SK-N-SH treated with all-trans-retinoic acid at 6 μM for 48 hours (cell line): ENCODE measurements around the gene MGMT.

Experiments used
- ATAC-seq: fragments of 200-7000 bp; cut with Tn5 transposase; 3 replicates; pipeline ENCODE4 v1.9.1; 2020; ENCODE audit warnings: mild to moderate bottlenecking, moderate library complexity
- ARNTL ChIP-seq: fragments of 450-650 bp; formaldehyde crosslinking; IDR thresholded peaks from 2 replicates; pipeline ENCODE4 v1.5.0; 2020; ENCODE audit warnings: low read depth, mild to moderate bottlenecking, moderate library complexity, borderline replicate concordance
- BACH2 ChIP-seq: fragments of 250-450 bp; sonication (Bioruptor Pico); IDR thresholded peaks from 2 replicates; pipeline ENCODE4 v1.9.0; 2021; ENCODE audit warnings: mild to moderate bottlenecking, borderline replicate concordance
- CSDC2 ChIP-seq: fragments of 250-450 bp; sonication (Bioruptor Pico); IDR thresholded peaks from 2 replicates; pipeline ENCODE4 v1.5.0; 2020; ENCODE audit warnings: mild to moderate bottlenecking, moderate library complexity
- ESRRG ChIP-seq: fragments of 250-450 bp; sonication (Bioruptor Pico); IDR thresholded peaks from 2 replicates; pipeline ENCODE4 v1.6.1; 2021; ENCODE audit warnings: mild to moderate bottlenecking
- GLIS3 ChIP-seq: fragments of 250-450 bp; sonication (Bioruptor Pico); IDR thresholded peaks from 2 replicates; pipeline ENCODE4 v1.5.0; 2020; ENCODE audit warnings: mild to moderate bottlenecking, moderate library complexity
- ISL1 ChIP-seq: fragments of 250-450 bp; sonication (Bioruptor Pico); IDR thresholded peaks from 2 replicates; pipeline ENCODE4 v2.1.2; 2022; ENCODE audit warnings: mild to moderate bottlenecking, moderate library complexity
- OSR1 ChIP-seq: fragments of 250-450 bp; sonication (Bioruptor Pico); IDR thresholded peaks from 2 replicates; pipeline ENCODE4 v1.8.0; 2022; ENCODE audit warnings: moderate library complexity, mild to moderate bottlenecking, inconsistent platforms
- PPARA ChIP-seq: fragments of 250-450 bp; sonication (Bioruptor Pico); IDR thresholded peaks from 2 replicates; pipeline ENCODE4 v1.5.0; 2020; ENCODE audit warnings: mild to moderate bottlenecking, borderline replicate concordance
- RARB ChIP-seq: fragments of 250-450 bp; sonication (Bioruptor Pico); IDR thresholded peaks from 2 replicates; pipeline ENCODE4 v1.8.0; 2021; ENCODE audit warnings: mild to moderate bottlenecking, moderate library complexity
- SNAI2 ChIP-seq: fragments of 250-450 bp; sonication (Bioruptor Pico); IDR thresholded peaks from 2 replicates; pipeline ENCODE4 v1.5.0; 2020; ENCODE audit warnings: mild to moderate bottlenecking, moderate library complexity
- TCF4 ChIP-seq: fragments of 250-450 bp; sonication (Bioruptor Pico); IDR thresholded peaks from 2 replicates; pipeline ENCODE4 v1.8.0; 2021; ENCODE audit warnings: mild to moderate bottlenecking, moderate library complexity, borderline replicate concordance
- TOX ChIP-seq: fragments of 250-450 bp; sonication (Bioruptor Pico); IDR thresholded peaks from 2 replicates; pipeline ENCODE4 v1.8.0; 2021; ENCODE audit warnings: mild to moderate bottlenecking, moderate library complexity, borderline replicate concordance
- ZC3H10 ChIP-seq: fragments of 250-450 bp; sonication (Bioruptor Pico); IDR thresholded peaks from 2 replicates; pipeline ENCODE4 v1.5.1; 2021; ENCODE audit warnings: mild to moderate bottlenecking, moderate library complexity
- ZFP30 ChIP-seq: fragments of 450-650 bp; formaldehyde crosslinking; IDR thresholded peaks from 2 replicates; pipeline ENCODE4 v1.5.0; 2022; ENCODE audit warnings: mild to moderate bottlenecking, moderate library complexity
- ZNF70 ChIP-seq: fragments of 450-650 bp; formaldehyde crosslinking; IDR thresholded peaks from 2 replicates; pipeline ENCODE4 v1.5.0; 2020; ENCODE audit warnings: mild to moderate bottlenecking, moderate library complexity
- ZNF8 ChIP-seq: fragments of 450-650 bp; formaldehyde crosslinking; IDR thresholded peaks from 2 replicates; pipeline ENCODE4 v1.5.0; 2020; ENCODE audit warnings: mild to moderate bottlenecking, moderate library complexity
- TF ChIP-seq, protein P1 (sequence below): fragments of 250-450 bp; sonication (Bioruptor Pico); IDR thresholded peaks from 2 replicates; pipeline ENCODE4 v1.5.1; 2021; ENCODE audit warnings: mild to moderate bottlenecking, moderate library complexity
- TF ChIP-seq, protein P2 (sequence below): fragments of 250-450 bp; sonication (Bioruptor Pico); IDR thresholded peaks from 2 replicates; pipeline ENCODE4 v1.5.1; 2020; ENCODE audit warnings: low read depth, mild to moderate bottlenecking, moderate library complexity
- TF ChIP-seq, protein P3 (sequence below): fragments of 250-450 bp; sonication (Bioruptor Pico); IDR thresholded peaks from 2 replicates; pipeline ENCODE4 v1.5.0; 2020; ENCODE audit warnings: mild to moderate bottlenecking, moderate library complexity
- TF ChIP-seq, protein P4 (sequence below): fragments of 250-450 bp; sonication (Bioruptor Pico); IDR thresholded peaks from 2 replicates; pipeline ENCODE4 v1.8.0; 2021; ENCODE audit warnings: low read depth, mild to moderate bottlenecking, moderate library complexity, borderline replicate concordance
- TF ChIP-seq, protein P5 (sequence below): fragments of 250-450 bp; sonication (Bioruptor Pico); IDR thresholded peaks from 2 replicates; pipeline ENCODE4 v1.8.0; 2020; ENCODE audit warnings: mild to moderate bottlenecking, moderate library complexity, borderline replicate concordance

The MGMT gene

DNA sequence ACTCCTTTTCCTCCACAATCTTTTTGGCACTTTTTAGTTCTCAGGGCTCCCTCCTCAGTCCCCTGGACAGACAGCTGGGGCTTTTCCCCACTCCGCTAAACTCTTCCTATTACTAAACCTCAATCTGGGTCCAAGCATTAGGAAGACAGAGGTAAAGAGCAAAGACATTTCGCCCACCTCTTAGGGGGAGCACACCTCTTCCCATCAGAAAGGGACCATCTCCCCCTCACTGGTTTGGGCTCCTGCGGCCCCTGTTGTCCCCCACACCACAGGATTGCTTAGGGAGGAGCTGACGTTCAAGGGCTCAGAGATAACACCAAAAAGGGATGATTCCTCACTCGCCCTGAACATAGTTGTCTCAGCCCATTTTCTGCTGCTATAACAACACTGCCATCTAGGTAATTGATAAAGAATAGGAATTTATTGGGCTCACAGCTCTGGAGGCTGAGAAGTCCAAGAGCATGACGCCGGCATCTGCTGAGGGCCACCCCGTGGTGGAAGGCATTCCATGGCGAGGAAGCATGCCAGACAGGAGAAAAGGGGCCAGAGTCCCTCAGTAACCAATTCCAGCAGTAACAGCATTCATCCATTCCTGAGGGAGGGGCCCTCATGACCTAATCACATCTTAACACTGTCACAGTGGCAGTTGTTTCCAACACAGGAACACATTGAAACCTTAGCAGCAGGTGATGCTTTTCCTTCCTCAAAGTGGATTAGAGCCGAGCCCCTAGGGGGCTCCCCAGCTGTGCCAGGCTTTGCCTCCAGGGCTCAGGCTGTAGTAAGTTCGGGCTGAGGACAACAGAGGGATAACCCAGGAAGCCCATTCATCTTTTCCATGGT, 287.4 kb downstream of the MGMT start:
- TF ChIP-seq OSR1: no peak
- TF ChIP-seq, protein P1, sequence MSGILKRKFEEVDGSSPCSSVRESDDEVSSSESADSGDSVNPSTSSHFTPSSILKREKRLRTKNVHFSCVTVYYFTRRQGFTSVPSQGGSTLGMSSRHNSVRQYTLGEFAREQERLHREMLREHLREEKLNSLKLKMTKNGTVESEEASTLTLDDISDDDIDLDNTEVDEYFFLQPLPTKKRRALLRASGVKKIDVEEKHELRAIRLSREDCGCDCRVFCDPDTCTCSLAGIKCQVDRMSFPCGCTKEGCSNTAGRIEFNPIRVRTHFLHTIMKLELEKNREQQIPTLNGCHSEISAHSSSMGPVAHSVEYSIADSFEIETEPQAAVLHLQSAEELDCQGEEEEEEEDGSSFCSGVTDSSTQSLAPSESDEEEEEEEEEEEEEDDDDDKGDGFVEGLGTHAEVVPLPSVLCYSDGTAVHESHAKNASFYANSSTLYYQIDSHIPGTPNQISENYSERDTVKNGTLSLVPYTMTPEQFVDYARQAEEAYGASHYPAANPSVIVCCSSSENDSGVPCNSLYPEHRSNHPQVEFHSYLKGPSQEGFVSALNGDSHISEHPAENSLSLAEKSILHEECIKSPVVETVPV: no peak
- no peak for TF ChIP-seq ZNF70 (CRISPR knock-in tag)
- TF ChIP-seq, protein P2, sequence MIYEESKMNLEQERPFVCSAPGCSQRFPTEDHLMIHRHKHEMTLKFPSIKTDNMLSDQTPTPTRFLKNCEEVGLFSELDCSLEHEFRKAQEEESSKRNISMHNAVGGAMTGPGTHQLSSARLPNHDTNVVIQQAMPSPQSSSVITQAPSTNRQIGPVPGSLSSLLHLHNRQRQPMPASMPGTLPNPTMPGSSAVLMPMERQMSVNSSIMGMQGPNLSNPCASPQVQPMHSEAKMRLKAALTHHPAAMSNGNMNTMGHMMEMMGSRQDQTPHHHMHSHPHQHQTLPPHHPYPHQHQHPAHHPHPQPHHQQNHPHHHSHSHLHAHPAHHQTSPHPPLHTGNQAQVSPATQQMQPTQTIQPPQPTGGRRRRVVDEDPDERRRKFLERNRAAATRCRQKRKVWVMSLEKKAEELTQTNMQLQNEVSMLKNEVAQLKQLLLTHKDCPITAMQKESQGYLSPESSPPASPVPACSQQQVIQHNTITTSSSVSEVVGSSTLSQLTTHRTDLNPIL (CRISPR knock-in tag): no peak
- TF ChIP-seq ESRRG (CRISPR knock-in tag): no peak
- TF ChIP-seq, protein P3, sequence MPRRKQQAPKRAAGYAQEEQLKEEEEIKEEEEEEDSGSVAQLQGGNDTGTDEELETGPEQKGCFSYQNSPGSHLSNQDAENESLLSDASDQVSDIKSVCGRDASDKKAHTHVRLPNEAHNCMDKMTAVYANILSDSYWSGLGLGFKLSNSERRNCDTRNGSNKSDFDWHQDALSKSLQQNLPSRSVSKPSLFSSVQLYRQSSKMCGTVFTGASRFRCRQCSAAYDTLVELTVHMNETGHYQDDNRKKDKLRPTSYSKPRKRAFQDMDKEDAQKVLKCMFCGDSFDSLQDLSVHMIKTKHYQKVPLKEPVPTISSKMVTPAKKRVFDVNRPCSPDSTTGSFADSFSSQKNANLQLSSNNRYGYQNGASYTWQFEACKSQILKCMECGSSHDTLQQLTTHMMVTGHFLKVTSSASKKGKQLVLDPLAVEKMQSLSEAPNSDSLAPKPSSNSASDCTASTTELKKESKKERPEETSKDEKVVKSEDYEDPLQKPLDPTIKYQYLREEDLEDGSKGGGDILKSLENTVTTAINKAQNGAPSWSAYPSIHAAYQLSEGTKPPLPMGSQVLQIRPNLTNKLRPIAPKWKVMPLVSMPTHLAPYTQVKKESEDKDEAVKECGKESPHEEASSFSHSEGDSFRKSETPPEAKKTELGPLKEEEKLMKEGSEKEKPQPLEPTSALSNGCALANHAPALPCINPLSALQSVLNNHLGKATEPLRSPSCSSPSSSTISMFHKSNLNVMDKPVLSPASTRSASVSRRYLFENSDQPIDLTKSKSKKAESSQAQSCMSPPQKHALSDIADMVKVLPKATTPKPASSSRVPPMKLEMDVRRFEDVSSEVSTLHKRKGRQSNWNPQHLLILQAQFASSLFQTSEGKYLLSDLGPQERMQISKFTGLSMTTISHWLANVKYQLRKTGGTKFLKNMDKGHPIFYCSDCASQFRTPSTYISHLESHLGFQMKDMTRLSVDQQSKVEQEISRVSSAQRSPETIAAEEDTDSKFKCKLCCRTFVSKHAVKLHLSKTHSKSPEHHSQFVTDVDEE (CRISPR knock-in tag): no peak
- no peak for TF ChIP-seq RARB (CRISPR knock-in tag)
- TF ChIP-seq ZFP30 (CRISPR knock-in tag): no peak
- TF ChIP-seq, protein P4, sequence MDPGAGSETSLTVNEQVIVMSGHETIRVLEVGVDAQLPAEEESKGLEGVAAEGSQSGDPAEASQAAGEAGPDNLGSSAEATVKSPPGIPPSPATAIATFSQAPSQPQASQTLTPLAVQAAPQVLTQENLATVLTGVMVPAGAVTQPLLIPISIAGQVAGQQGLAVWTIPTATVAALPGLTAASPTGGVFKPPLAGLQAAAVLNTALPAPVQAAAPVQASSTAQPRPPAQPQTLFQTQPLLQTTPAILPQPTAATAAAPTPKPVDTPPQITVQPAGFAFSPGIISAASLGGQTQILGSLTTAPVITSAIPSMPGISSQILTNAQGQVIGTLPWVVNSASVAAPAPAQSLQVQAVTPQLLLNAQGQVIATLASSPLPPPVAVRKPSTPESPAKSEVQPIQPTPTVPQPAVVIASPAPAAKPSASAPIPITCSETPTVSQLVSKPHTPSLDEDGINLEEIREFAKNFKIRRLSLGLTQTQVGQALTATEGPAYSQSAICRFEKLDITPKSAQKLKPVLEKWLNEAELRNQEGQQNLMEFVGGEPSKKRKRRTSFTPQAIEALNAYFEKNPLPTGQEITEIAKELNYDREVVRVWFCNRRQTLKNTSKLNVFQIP: no peak
- no peak for TF ChIP-seq TOX
- no peak for TF ChIP-seq PPARA (CRISPR knock-in tag)
- TF ChIP-seq BACH2 (CRISPR knock-in tag): no peak
- no peak for TF ChIP-seq GLIS3
- no peak for TF ChIP-seq CSDC2
- TF ChIP-seq SNAI2 (CRISPR knock-in tag): no peak
- TF ChIP-seq ISL1 (CRISPR knock-in tag): no peak
- TF ChIP-seq ZNF8 (CRISPR knock-in tag): no peak
- TF ChIP-seq, protein P5, sequence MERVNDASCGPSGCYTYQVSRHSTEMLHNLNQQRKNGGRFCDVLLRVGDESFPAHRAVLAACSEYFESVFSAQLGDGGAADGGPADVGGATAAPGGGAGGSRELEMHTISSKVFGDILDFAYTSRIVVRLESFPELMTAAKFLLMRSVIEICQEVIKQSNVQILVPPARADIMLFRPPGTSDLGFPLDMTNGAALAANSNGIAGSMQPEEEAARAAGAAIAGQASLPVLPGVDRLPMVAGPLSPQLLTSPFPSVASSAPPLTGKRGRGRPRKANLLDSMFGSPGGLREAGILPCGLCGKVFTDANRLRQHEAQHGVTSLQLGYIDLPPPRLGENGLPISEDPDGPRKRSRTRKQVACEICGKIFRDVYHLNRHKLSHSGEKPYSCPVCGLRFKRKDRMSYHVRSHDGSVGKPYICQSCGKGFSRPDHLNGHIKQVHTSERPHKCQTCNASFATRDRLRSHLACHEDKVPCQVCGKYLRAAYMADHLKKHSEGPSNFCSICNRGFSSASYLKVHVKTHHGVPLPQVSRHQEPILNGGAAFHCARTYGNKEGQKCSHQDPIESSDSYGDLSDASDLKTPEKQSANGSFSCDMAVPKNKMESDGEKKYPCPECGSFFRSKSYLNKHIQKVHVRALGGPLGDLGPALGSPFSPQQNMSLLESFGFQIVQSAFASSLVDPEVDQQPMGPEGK (CRISPR knock-in tag): no peak
- TF ChIP-seq ZC3H10 (CRISPR knock-in tag): no peak
- no peak for ATAC-seq

DNA sequence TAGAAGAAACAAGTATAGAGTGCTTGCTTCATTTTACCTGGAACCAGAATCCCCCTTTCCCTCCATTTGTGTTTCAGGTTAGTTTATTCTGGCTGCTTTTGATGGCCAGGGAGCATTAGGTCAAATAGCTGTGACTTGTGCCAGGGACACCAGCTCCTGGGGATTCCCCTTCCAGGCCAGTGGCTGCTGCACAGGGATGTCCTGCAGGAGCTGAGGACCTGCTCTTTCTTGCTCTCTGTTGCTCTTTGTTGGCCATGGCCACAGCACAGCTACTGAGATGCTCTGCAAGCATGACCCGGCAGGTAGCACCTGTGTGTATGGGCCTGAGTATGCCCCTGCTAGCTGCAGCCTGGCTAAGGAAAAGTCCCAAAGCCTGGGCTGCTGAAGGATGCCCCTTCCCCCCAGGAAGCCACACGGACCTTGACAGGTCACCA, 288.1 kb downstream of the MGMT start:
- no peak for ATAC-seq
- TF ChIP-seq PPARA (CRISPR knock-in tag) (no peak), GLIS3 (no peak), ARNTL (CRISPR knock-in tag) (no peak), TCF4 (CRISPR knock-in tag) (no peak), ZNF8 (CRISPR knock-in tag) (no peak), BACH2 (CRISPR knock-in tag) (no peak), ZNF70 (CRISPR knock-in tag) (no peak), ISL1 (CRISPR knock-in tag) (no peak)
- TF ChIP-seq, protein P1: no peak
- TF ChIP-seq, protein P4: no peak
- TF ChIP-seq, protein P3 (CRISPR knock-in tag): no peak
